GM18502 (cell line): ENCODE results near the gene ANKRD40.

ENCODE experiments used
- ATAC-seq: cut with Tn5 transposase; IDR thresholded peaks from one replicate; pipeline ENCODE4 v1.9.1; 2021; ENCODE audit warnings: mild to moderate bottlenecking; ENCODE audit not compliant: unreplicated experiment, poor library complexity

ANKRD40 gene

DNA sequence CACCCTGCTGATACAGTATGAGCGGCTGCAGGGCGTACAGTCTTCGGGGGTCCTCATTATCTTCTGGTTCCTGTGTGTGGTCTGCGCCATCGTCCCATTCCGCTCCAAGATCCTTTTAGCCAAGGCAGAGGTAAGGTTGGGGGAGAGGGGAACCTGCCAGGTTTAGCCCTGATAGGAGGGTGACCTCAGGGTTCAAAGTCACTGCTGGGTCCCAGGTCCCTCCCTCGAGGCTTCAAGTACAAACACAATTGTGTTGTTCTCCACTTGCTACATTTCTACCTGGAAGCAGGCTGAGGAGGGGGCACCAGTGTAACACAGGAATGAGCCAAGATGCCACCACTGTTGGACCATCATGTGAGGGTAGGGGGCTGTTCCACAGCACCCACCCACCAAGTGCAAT is 50.7 kb downstream of the ANKRD40 start:
- ATAC-seq: no peak

DNA sequence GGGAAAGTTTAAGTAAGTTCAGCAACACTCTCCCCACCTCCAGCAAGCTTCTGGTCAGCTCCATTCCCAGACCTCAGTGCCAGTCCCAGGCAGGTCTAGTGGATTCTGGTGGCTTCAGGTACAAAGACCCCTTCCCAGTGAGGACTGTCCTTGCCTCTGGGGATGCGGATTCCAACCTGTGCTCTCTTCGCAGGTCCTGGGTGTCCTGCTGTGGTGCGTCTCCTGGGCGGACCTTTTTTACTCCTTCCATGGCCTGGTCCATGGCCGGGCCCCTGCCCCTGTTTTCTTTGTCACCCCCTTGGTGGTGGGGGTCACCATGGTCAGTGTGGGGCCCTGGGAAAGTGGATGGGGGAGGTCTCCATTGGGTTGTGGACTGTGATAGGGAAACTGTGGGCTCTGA is 51.2 kb downstream of the ANKRD40 start:
- ATAC-seq: no peak

- ATAC-seq: no peak
These were observed 54.0 kb downstream of the ANKRD40 start for GRCh38 chr17:50653738-50654137.

DNA sequence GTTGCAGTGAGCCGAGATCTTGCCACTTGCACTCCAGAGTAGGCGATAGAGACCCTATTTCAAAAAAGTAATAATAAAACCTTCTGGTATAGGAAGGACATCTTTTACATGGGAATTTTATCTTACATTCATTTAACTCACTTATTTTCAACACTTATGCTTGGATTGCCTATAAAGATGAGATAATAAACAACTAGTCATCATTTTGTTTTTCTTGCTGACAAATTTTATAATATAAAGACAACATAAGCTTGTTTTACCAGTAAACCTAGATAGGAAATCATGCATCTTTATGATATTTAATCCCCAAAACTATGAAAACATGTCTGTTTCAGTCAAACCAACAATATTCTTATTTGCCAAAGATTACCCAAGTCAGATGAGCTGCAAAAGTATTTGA is 56.1 kb downstream of the ANKRD40 start:
- no peak for ATAC-seq

GRCh38 chr17:50649042-50649908 is 58.4 kb downstream of the ANKRD40 start:
- no peak for ATAC-seq

- no peak for ATAC-seq
These were observed 60.5 kb downstream of the ANKRD40 start for GRCh38 chr17:50647187-50647586.

DNA sequence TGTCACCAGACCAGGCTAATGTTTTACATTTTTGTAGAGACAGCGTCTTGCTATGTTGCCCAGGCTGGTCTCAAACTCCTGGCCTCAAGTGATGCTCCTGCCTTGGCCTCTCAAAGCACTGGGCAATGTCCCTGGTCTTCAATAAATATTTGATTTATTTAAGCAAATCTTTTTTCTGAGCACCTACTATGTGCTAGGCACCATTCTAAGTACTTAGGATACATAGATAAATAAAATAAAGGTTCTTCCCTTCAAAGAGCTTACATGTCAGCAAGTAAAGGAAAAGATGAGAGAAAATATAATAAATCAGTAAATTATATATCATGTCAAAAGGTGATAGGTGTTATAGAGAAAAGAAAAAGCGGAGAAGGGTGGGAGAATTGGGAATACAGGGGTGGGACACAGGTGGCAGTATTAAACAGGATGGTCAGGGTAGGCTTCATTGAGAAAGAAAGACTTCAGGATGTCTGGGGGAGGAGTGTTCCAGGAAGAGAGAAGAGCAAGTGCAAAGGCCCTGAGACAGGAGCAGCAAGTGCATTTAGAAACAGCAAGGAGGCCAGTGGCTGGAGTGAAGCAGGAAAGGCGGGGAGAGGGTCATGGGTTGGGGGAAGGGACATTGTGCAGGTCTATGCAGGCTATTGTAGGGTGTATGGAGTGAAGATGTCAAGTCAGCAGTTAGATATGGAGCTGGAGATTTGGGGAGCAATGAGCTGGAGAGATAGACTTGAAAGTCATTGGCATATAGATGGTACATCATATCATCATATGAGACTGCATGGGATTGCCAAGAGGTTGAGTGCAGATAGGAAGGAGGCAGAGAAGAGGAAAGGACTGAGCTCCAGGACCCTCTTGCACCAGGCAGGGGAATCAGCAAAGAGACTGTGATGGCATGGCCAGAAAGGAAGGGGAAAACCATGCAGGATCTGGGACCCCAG is 61.7 kb downstream of the ANKRD40 start:
- no peak for ATAC-seq
